Measurements from ENCODE around the gene KLHL24. TPM values are rescaled to one million over a fixed set of nuclear protein-coding genes. Genes with fewer than 3 reads are reported as not detected.
"Not testable (repeated sequence)": the region's sequence is repeated elsewhere in the genome, so short reads cannot be mapped to it uniquely, and the experiment has no call there.

Gene KLHL24
- total and polyA plus RNA-seq, 12 donors = 4.9 to 150 (median 50.6) TPM

DNA sequence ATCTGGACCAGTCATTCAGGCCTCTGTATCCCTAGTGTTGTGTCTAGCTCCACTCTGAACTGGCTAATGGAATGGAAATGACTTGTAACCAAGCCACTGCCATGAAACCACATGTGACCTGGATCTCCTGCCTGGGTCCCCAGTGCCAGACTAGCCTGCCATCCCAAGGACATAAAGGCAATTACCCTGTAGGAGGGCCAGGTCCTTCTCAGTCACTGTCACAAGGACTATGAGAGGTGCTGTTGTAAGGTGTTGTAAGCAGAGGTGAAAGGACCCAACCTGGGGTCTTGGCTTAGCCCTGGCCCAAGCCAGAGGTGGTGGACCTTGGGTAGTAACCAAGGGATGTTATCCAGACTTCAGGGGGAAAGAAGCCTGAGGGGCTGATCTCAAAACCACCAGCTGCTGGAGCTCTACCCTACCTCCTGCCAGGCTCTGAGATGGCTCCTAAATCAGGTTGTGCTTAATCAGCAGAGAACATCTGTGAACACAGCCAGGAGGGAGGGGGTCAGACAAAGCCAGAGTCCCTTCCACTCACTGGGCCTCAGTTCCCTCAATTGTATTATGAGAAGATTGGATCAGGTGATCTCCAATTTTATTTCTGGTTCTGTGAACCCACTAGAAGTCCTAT, 15.7 kb upstream of the KLHL24 start:
- DNase-seq = no peak
- intact Hi-C loops (cut with DNase I) = no loop called here
- H3K27ac ChIP-seq = no peak overlapping the region
- H3K9me3 ChIP-seq (replicated peaks in 1 of 3) = no peaks in the 10 kb centered on the region
- H3K36me3 ChIP-seq (replicated peaks in 1 of 2) = no peaks in the 10 kb centered on the region
- no peak for TF ChIP-seq POLR2A (IDR thresholded peaks at IDR 0.05)
- TF ChIP-seq, protein P1, sequence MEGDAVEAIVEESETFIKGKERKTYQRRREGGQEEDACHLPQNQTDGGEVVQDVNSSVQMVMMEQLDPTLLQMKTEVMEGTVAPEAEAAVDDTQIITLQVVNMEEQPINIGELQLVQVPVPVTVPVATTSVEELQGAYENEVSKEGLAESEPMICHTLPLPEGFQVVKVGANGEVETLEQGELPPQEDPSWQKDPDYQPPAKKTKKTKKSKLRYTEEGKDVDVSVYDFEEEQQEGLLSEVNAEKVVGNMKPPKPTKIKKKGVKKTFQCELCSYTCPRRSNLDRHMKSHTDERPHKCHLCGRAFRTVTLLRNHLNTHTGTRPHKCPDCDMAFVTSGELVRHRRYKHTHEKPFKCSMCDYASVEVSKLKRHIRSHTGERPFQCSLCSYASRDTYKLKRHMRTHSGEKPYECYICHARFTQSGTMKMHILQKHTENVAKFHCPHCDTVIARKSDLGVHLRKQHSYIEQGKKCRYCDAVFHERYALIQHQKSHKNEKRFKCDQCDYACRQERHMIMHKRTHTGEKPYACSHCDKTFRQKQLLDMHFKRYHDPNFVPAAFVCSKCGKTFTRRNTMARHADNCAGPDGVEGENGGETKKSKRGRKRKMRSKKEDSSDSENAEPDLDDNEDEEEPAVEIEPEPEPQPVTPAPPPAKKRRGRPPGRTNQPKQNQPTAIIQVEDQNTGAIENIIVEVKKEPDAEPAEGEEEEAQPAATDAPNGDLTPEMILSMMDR (IDR thresholded peaks at IDR 0.05) = no peak
- H3K4me1 ChIP-seq (replicated peaks in 1 of 2) = no peaks in the 10 kb centered on the region
- H3K4me3 ChIP-seq = no peak overlapping the region
- no peaks in the 10 kb centered on the region for H3K27me3 ChIP-seq

DNA sequence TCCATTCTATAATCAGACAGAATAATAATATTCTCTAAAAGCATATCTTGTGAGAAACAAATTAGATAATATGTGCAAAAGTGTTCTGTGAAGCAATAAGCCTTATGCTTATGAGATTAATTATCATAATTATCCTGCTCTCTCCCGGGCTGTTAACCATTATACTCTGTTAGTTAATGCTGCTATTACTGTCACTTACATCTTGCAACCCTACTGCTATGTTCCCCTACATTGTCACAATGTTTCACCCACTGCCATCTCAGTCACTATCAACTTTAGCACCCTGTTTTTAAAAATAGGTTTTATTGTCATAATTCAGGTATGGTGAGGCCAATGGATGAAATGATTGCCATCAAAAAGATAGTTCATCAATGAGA, 15.2 kb upstream of the KLHL24 start:
- Histone ChIP-seq H3K27me3 (no peaks in the 10 kb centered on the region), H3K4me3 (no peak overlapping the region), H3K36me3 (replicated peaks in 1 of 2) (no peaks in the 10 kb centered on the region), H3K27ac (no peak overlapping the region), H3K9me3 (replicated peaks in 1 of 3) (no peaks in the 10 kb centered on the region), H3K4me1 (replicated peaks in 1 of 2) (no peaks in the 10 kb centered on the region)
- TF ChIP-seq, protein P1 (IDR thresholded peaks at IDR 0.05) = no peak
- no peak for TF ChIP-seq POLR2A (IDR thresholded peaks at IDR 0.05)
- intact Hi-C loops (cut with DNase I) = no loop called here
- 83 to 96% (median 87%) methylated on average over 1 of the region's 1 CpG for WGBS, 4 donors
- no peak for DNase-seq

DNA sequence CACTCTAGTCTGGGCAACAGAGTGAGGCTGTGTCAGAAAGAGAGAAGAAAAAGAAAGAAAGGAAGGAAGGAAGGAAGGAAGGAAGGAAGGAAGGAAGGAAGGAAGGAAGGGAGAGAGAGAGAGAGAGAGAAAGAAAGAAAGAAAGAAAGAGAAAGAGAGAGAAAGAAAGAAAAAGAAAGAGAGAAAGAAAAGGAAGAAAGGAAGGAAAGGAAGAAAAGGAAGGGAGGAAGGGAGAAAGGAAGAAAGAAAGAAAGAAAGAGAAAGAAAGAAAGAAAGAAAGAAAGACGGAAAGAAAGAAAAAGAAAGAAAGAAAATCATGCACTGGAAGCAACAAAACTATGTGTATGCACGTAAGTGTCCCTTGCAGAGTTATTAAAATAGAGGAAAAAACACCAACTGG, 12.9 kb upstream of the KLHL24 start:
- H3K27me3 ChIP-seq; H3K9me3 ChIP-seq (replicated peaks in 1 of 3); DNase-seq; H3K4me3 ChIP-seq; H3K36me3 ChIP-seq (replicated peaks in 1 of 2); intact Hi-C loops (cut with DNase I); H3K27ac ChIP-seq; H3K4me1 ChIP-seq (replicated peaks in 1 of 2): not testable (repeated sequence)
- 89 to 93% (median 91%) methylated on average over 2 of the region's 2 CpGs for WGBS, 4 donors

DNA sequence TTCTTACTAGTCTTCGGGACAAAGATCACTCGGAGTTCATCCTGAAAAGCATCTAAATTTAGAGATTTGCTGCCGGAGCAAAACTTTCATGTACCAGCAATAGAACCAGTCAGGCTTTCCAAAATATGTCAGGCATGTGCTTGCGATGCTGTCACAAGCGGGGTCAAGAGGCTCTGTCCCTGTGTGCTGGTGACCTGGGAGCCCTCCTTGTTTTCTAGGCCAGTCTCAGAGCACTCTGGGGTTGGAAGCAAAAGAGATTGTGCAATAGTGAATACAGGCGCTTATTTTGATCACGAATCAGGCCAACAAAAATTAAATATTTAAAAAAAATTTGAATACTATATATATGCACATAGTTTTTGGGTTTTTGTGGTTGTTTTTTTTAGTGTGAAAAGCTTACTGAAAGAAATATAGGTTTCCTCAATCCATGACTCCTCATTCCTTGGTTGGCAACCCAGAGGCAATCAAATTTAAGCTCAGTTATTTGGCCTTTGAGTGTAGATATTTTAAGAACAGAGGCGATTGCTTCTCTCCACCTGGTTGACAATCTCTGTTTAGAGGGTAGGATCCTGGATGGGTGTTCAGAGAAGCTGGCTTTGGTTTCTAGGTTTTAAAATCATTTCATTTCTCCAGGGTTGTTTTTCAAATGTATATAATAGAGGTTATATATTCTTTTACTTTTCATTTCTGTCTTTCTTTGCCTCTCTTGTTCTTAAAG, 8.4 kb upstream of the KLHL24 start:
- Histone ChIP-seq H3K27ac (peak overlapping the region in 1 of 5 donors; percentile 24), H3K4me3 (no peak overlapping the region), H3K36me3 (replicated peaks in 1 of 2) (no peaks in the 10 kb centered on the region), H3K27me3 (no peaks in the 10 kb centered on the region), H3K9me3 (replicated peaks in 1 of 3) (no peaks in the 10 kb centered on the region), H3K4me1 (replicated peaks in 1 of 2) (no peaks in the 10 kb centered on the region)
- WGBS, 4 donors = 66 to 71% (median 69%) methylated on average over 8 of the region's 8 CpGs
- peak in 6 of 7 donors; percentile 34 to 80 (median 44) for DNase-seq
- intact Hi-C loops (cut with DNase I) = no loop called here
- TF ChIP-seq POLR2A (IDR thresholded peaks at IDR 0.05) = no peak

DNA sequence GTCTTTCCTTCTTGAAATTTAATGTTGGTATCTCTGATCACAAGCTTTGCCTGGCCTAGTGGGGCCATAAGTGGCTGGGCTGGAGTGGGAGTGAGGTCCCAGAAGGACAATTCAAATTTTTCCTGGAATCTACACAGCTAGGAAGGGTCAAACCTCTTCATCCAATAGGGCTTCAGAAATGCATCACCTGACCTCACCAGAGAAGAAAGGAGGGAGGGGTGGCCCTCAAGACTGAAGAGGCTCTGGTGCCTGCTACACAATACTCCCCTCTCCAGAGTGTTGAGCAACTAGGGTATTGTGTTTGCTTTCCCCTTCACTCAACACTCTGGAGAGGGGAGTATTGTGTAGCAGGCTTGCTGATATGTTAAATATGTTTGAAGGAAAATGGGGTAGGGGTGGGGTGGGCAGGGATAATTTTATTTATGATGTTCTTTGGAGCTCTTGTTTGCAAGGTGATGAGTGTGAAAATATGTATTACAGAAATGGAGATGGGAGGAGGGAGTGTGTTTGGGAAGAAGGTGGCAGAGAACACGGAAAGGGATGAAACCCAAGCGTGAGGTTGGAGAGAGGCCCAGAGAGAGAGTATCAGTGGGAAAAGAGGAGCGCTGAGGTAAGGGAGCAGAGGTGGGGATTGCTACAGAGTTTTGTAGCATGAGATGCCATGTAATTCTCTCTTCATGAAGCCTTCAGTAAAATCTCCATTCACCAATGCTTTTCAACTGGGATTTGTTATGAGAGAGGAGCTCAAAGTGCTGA, 5.7 kb upstream of the KLHL24 start:
- Histone ChIP-seq H3K4me3 (no peak overlapping the region), H3K9me3 (replicated peaks in 1 of 3) (no peaks in the 10 kb centered on the region), H3K27ac (no peak overlapping the region), H3K36me3 (replicated peaks in 1 of 2) (no peaks in the 10 kb centered on the region), H3K27me3 (no peaks in the 10 kb centered on the region), H3K4me1 (replicated peaks in 1 of 2) (peaks cover 0 to 2% of the 10 kb centered on the region in 2 donors)
- intact Hi-C loops (cut with DNase I) = no loop called here
- no peak for DNase-seq
- 90 to 96% (median 93%) methylated on average over 3 of the region's 3 CpGs for WGBS, 4 donors
- no peak for TF ChIP-seq POLR2A (IDR thresholded peaks at IDR 0.05)
- TF ChIP-seq, protein P1 (IDR thresholded peaks at IDR 0.05) = no peak
